SH-SY5Y (cell line): ENCODE data around the gene LAMB1.

Experiments
- GATA2 ChIP-seq: IDR thresholded peaks from 2 replicates; pipeline ENCODE4 v1.6.1; 2011; ENCODE audit warnings: mild to moderate bottlenecking, low read depth, low read length
- GATA3 ChIP-seq: IDR thresholded peaks from 2 replicates; pipeline ENCODE4 v1.6.1; 2011; ENCODE audit warnings: low read depth, mild to moderate bottlenecking, low read length, moderate library complexity

GRCh38 chr7:107971100-107971499 lies 31.9 kb downstream of the LAMB1 start:
- TF ChIP-seq GATA3 (no peak), GATA2 (no peak)
